Suprapubic skin (tissue), 4 donors: ENCODE measurements around the gene LRRC4C.

Experiments
- CTCF ChIP-seq, 2 donors: fragments of 200-600 bp in 1 of 2; fragments of 450-650 bp in 1 of 2; sonication (generic) in 1 of 2; IDR thresholded peaks; one replicate each; pipeline ENCODE4 v1.5.1; 2016 to 2019; ENCODE audit warnings: antibody characterized with exemption in 2 of 2, mild to moderate bottlenecking in 1 of 2, moderate library complexity in 1 of 2
- EP300 ChIP-seq: sonication (generic); formaldehyde crosslinking; IDR thresholded peaks from one replicate; pipeline ENCODE4 v1.6.1; 2017; ENCODE audit warnings: antibody characterized with exemption
- POLR2A ChIP-seq, 2 donors: fragments of 450-650 bp; IDR thresholded peaks; one replicate each; pipeline ENCODE4 v1.6.1; 2017; ENCODE audit warnings: antibody characterized with exemption in 2 of 2, mild to moderate bottlenecking in 2 of 2, moderate library complexity in 2 of 2
- POLR2AphosphoS5 ChIP-seq, 3 donors: sonication (generic); formaldehyde crosslinking; IDR thresholded peaks; one replicate each; pipeline ENCODE4 v1.6.1; 2017; ENCODE audit warnings: antibody characterized with exemption in 3 of 3

GRCh38 chr11:40094954-40095353 is 1364.5 kb downstream of the LRRC4C start:
- TF ChIP-seq CTCF (IDR thresholded peaks at IDR 0.05) (no peak), POLR2AphosphoS5 (IDR thresholded peaks at IDR 0.05) (no peak), POLR2A (IDR thresholded peaks at IDR 0.05) (no peak), EP300 (no peak)
